ENCODE measurements around the gene HOXC4.

HOXC4 gene

GRCh38 chr12:54047964-54048303 is 5.7 kb upstream of the HOXC4 start:
- H3K36me3 ChIP-seq (replicated peaks; ENCODE audit: low read depth, low read length), result no peaks in the 10 kb centered on the region
- H3K9me3 ChIP-seq (ENCODE audit: insufficient read depth, low read length), result no peaks in the 10 kb centered on the region
- H3K79me2 ChIP-seq (ENCODE audit: low read length), result no peaks in the 10 kb centered on the region
- H3K27me3 ChIP-seq (ENCODE audit: low read depth, low read length), result no peaks in the 10 kb centered on the region
- H3K4me2 ChIP-seq (ENCODE audit: low read length), result no peak overlapping the region
- H3K9ac ChIP-seq (ENCODE audit: low read length), result no peak overlapping the region
- H4K20me1 ChIP-seq (ENCODE audit: insufficient read depth, low read length), result no peaks in the 10 kb centered on the region
- no peak overlapping the region for H3K4me3 ChIP-seq (ENCODE audit: low read length)
- H3K4me1 ChIP-seq (ENCODE audit: low read length), result peaks cover 43% of the 10 kb centered on the region
- H2AFZ ChIP-seq (ENCODE audit: low read depth, low read length), result no peak overlapping the region
- no peak overlapping the region for H3K27ac ChIP-seq (ENCODE audit: low read length)
- no peak for TF ChIP-seq CTCF (IDR thresholded peaks at IDR 0.05; ENCODE audit: low read depth, low read length)
- no peak for TF ChIP-seq EZH2phosphoT487 (IDR thresholded peaks at IDR 0.05; ENCODE audit: low read depth)

DNA sequence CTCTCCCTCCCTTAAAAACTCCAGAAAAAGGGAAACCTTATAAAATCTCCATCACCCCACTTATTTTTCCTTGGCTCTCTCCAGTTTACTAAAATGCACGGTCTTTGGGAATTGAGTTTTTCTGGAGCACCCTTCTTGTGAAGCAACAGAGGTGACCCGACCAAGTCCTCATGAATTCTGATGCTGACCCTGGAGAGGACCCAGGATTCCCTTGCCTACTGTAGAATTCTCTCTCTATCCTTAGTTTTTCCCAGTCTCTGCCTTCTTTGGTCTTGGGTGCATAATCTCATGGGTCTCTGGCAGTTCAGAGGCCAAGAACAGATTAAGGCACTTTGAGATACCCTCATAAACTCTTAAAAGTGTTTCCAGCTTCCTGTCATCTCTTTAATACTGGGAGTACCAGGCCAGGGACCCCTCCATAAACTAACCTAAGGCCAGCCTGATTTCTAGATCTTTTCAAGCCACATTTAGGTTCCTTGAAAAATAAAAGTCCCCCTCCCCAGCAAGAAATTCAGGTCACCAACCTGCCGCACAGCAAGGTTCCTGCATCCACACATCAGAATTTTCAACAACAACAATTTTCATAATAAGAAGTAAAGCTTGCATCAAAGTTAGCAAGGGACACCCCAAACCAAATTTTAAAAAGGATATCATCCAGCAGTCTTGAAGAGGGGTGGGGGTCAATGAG is 5.1 kb upstream of the HOXC4 start:
- no peaks in the 10 kb centered on the region for H3K9me3 ChIP-seq (ENCODE audit: insufficient read depth, low read length)
- H4K20me1 ChIP-seq (ENCODE audit: insufficient read depth, low read length), result no peaks in the 10 kb centered on the region
- peaks cover 38% of the 10 kb centered on the region for H3K4me1 ChIP-seq (ENCODE audit: low read length)
- no peaks in the 10 kb centered on the region for H3K27me3 ChIP-seq (ENCODE audit: low read depth, low read length)
- no peak overlapping the region for H2AFZ ChIP-seq (ENCODE audit: low read depth, low read length)
- no peak overlapping the region for H3K9ac ChIP-seq (ENCODE audit: low read length)
- TF ChIP-seq EZH2phosphoT487 (IDR thresholded peaks at IDR 0.05; ENCODE audit: low read depth), result no peak
- no peak for TF ChIP-seq CTCF (IDR thresholded peaks at IDR 0.05; ENCODE audit: low read depth, low read length)
- H3K4me2 ChIP-seq (ENCODE audit: low read length), result no peak overlapping the region
- H3K36me3 ChIP-seq (replicated peaks; ENCODE audit: low read depth, low read length), result no peaks in the 10 kb centered on the region
- no peaks in the 10 kb centered on the region for H3K79me2 ChIP-seq (ENCODE audit: low read length)
- no peak overlapping the region for H3K27ac ChIP-seq (ENCODE audit: low read length)
- no peak overlapping the region for H3K4me3 ChIP-seq (ENCODE audit: low read length)

DNA sequence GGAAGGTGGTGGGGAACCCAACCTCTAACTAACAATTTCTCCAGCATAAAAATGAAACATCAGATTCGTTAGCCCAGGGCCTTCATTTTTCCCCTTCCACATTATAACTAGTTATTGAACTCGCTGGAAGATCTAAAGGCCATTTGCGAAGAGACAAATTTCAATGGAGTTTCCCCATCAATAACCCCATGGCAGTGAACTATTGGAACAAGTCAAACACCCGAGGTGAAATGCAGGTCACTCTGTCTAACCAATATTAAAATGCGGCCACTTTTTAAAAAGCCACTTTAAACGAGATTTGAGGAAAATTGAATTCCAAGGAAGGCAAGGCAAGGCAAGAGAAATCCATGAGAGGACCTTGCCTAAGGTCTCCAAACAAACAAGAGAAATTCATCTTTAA is 4.5 kb upstream of the HOXC4 start:
- H3K79me2 ChIP-seq (ENCODE audit: low read length), result peaks cover 5% of the 10 kb centered on the region
- H3K4me2 ChIP-seq (ENCODE audit: low read length), result no peak overlapping the region
- H3K4me1 ChIP-seq (ENCODE audit: low read length), result peaks cover 33% of the 10 kb centered on the region
- TF ChIP-seq CTCF (IDR thresholded peaks at IDR 0.05; ENCODE audit: low read depth, low read length), result no peak
- TF ChIP-seq EZH2phosphoT487 (IDR thresholded peaks at IDR 0.05; ENCODE audit: low read depth), result no peak
- no peak overlapping the region for H3K27ac ChIP-seq (ENCODE audit: low read length)
- H3K36me3 ChIP-seq (replicated peaks; ENCODE audit: low read depth, low read length), result no peaks in the 10 kb centered on the region
- H3K9me3 ChIP-seq (ENCODE audit: insufficient read depth, low read length), result no peaks in the 10 kb centered on the region
- H2AFZ ChIP-seq (ENCODE audit: low read depth, low read length), result no peak overlapping the region
- no peaks in the 10 kb centered on the region for H4K20me1 ChIP-seq (ENCODE audit: insufficient read depth, low read length)
- H3K4me3 ChIP-seq (ENCODE audit: low read length), result no peak overlapping the region
- H3K27me3 ChIP-seq (ENCODE audit: low read depth, low read length), result no peaks in the 10 kb centered on the region
- H3K9ac ChIP-seq (ENCODE audit: low read length), result no peak overlapping the region

GRCh38 chr12:54050482-54050810 is 3.2 kb upstream of the HOXC4 start:
- TF ChIP-seq CTCF (IDR thresholded peaks at IDR 0.05; ENCODE audit: low read depth, low read length) (no peak), EZH2phosphoT487 (IDR thresholded peaks at IDR 0.05; ENCODE audit: low read depth) (no peak)
- Histone ChIP-seq H4K20me1 (ENCODE audit: insufficient read depth, low read length) (no peaks in the 10 kb centered on the region), H3K36me3 (replicated peaks; ENCODE audit: low read depth, low read length) (peaks cover 1% of the 10 kb centered on the region), H3K9me3 (ENCODE audit: insufficient read depth, low read length) (no peaks in the 10 kb centered on the region), H2AFZ (ENCODE audit: low read depth, low read length) (peak overlapping the region; percentile 98), H3K9ac (ENCODE audit: low read length) (peak overlapping the region; percentile 74), H3K79me2 (ENCODE audit: low read length) (peaks cover 16% of the 10 kb centered on the region), H3K4me2 (ENCODE audit: low read length) (peak overlapping the region; percentile 98), H3K4me1 (ENCODE audit: low read length) (peaks cover 26% of the 10 kb centered on the region), H3K4me3 (ENCODE audit: low read length) (peak overlapping the region; percentile 75), H3K27me3 (ENCODE audit: low read depth, low read length) (no peaks in the 10 kb centered on the region), H3K27ac (ENCODE audit: low read length) (peak overlapping the region; percentile 37; the same call in 1 of the 2 replicates)
